GM19025 (cell line): ENCODE results near the gene FAM120B.

Experiments
- ATAC-seq: cut with Tn5 transposase; IDR thresholded peaks from one replicate; pipeline ENCODE4 v1.9.1; 2021; ENCODE audit warnings: mild to moderate bottlenecking, low read depth, moderate library complexity; ENCODE audit not compliant: unreplicated experiment

FAM120B gene

DNA sequence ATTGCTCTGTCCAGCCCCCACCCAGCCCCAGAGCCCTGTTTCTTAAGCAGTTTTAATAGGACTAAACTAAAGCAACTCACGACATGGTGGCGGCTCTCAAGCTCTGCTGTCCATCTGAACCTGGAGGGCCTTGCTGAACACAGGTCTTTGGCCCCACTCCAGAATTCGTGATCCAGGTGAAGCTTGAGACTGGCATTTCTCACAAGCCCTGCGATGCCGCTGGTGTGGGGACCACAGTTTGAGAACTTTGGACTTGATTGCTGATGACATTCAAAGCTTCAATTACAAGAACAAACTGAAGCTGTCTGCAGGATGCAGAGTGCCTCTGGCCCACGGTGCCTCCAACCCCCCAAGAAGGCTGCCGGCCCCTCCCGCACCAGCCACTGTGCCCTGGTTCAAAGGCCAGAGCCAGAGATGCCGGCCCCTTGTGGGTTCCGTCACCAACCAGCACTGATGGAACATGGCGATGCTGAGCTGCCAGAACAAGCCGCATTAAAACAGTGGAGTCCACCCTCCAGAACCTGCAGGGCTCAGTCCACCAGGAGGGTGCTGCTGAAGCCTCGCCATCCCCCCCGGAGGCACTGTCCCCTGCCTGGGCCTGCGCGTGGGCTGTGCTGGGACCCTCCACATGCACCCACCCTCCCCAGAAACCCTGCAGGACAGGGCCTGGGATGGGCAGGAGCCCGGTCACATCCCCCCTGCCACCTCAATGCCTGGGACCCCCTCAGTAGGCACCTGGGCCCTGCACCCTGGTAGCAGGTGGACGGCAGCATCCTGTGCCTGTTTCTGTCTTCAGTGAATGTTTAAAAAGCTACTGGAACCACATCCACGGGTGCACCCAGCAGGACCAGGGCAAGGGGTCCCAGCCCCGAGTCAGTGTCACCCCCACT lies 145.4 kb downstream of the FAM120B start:
- ATAC-seq: no peak

GRCh38 chr6:170452767-170453545 lies 146.4 kb downstream of the FAM120B start:
- no peak for ATAC-seq

GRCh38 chr6:170453586-170454511 lies 147.3 kb downstream of the FAM120B start:
- ATAC-seq: no peak

DNA sequence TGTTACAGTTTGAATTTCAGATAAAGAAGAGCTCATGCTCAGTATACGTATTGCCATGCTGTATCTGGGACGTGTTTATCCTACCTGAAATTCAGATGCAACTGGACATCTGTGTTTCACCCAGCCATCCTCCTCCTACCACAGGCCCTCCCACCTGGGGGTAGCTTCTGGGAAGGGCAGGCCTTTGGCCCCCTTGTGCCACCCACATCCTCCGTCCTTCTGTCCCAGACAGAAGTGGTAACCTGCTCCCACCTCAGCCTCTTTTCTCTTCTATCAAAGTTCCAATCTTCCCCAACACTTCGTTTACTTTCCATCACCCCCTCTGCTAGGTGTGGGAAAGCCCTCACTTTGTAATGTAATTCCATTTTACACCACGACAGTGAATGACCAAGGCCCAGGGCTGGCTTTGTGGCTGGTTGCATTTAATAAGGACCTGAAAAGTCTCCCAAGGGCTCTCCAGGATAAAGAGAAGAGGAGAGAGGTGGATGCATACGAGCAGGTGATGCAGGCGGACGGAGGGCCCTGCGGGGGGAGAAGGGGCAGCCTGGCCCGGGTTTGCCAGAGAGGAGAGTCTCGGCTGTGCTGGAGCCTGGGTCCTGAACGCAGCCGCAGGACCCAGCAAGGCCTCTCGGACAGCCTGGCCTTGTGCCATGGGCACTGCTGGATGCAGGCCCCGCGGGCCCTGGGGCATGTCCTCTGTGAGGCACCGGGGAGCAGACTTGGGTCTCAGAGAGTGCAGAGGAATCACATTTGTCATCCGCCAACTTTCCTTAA lies 148.1 kb downstream of the FAM120B start:
- ATAC-seq: no peak

DNA sequence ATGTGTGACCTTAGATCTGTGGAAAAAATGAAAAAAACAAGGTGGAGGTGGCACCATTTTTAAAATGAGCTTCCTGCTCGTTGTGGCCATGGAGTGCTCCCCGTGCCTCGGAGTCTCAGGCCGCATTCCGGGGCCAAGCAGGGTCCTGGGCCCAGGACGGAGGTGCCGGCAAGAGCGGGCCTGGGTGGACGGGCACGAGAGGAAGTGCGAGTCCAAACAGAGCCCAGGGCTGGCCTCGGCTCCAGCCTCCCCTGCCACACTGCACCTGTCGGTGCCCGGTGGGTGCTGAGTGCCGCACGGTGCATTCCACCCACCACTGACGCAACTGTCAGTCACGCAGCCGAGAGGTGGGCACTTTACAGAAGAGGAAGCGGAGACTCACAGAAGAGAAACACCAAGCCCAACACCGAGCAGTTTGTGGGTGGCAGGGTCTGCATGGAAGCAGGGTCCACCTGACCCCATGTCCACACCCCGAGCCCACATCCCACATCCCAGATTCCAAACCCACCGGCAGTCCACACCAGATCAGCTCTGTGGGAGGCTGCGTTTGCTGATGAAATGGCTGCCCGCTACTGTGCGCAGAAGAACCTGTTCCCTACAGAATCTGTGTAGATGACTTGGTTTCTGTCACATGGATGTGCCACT lies 148.9 kb downstream of the FAM120B start:
- no peak for ATAC-seq

- no peak for ATAC-seq
These were observed 149.8 kb downstream of the FAM120B start for GRCh38 chr6:170456334-170456733.
